OCI-LY1 (cell line): ENCODE measurements around the gene SSBP3.

Experiments used
- CTCF ChIP-seq: fragments of 200-600 bp; sonication (generic), shearing (Covaris generic); IDR thresholded peaks from 2 replicates; pipeline ENCODE4 v1.5.1; 2017; ENCODE audit warnings: mild to moderate bottlenecking, antibody characterized with exemption, low read length, moderate library complexity, mixed read lengths
- EZH2 ChIP-seq: fragments of 200-600 bp; sonication (generic), shearing (Covaris generic); IDR thresholded peaks from 2 replicates; pipeline ENCODE4 v1.8.0; 2017; ENCODE audit warnings: borderline replicate concordance, mixed run types, mild to moderate bottlenecking, antibody characterized with exemption, low read length, moderate library complexity, mixed read lengths

- TF ChIP-seq EZH2 (no peak), CTCF (no peak)
Observed at GRCh38 chr1:54180701-54181360, 225.4 kb downstream of the SSBP3 start.
